Measurements from ENCODE around the gene RGPD5.
"Not testable (repeated sequence)": the region's sequence is repeated elsewhere in the genome, so short reads cannot be mapped to it uniquely, and the experiment has no call there.

Gene RGPD5

DNA sequence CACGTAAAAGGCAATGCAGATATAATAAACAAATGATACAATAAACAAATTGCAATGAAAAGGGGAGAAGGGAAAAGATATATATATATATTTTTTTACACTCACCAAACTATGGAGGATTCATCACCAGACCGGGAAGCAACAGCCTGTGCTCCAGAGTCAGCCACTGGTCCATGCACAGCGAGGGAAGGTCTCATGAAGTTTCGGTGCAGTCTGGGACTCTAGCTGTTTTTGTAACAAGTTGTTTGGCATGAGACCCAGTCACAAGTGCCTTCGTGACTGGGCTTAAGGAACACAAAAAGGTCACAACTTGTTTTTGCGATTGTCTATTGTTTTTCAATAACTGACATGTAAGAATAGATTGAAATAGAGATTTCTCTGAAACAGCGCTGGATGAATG lies 99.6 kb downstream of the RGPD5 start:
- DNase-seq (ENCODE audit: low spot score): not testable (repeated sequence)

DNA sequence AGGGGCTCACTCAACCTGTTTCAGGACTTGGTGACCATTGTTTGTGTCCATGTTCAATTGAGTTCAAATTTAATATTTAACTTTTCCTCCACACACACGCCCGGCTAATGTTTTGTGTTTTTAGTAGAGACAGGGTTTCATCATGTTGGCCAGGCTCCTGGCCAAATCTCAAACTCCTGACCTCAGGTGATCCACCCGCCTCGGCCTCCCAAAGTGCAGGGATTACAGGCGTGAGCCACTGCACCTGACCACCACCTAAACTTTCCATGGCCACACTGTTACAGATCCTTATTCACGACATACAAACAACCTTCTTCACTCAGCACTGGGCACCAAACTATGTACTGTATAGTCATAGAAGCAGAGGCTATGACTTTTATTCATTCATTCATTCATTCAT lies 100.0 kb downstream of the RGPD5 start:
- DNase-seq (ENCODE audit: low spot score): not testable (repeated sequence)

DNA sequence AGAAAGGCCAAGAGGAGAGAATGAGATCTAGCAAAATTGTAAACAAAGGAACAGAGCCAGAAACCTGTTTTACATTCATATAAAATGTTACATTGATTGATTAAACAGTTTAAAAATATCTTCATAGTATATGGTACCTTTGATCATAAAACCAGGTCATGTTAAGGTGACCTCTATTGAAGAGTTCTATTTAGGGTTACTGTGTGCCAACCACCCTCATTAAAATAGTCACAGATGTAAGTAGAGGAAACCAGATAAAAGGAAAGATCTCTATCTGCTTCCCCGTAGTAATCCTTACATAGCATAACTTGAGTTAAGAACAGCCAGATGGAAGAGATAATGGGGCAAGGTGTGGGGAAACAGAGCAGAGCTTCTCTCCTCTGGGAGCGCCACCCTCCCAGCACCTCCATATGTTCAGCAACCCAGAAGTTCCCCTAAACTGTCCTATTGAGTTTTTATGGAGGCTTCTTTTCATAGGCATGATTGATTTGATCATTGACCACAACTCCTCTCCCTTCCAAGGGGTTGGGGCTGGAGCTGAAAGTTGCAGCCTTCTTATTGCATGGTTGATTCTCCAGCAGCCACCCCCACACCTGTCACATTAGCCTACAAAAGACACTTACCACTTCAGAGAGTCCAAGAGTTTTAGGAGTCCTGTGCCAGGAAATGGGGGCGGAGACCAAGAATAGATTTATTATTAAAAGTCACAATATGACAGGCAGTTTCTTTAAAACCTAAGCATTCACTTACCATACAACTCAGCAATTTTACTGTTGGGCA lies 101.2 kb downstream of the RGPD5 start:
- DNase-seq (ENCODE audit: low spot score): not testable (repeated sequence)

DNA sequence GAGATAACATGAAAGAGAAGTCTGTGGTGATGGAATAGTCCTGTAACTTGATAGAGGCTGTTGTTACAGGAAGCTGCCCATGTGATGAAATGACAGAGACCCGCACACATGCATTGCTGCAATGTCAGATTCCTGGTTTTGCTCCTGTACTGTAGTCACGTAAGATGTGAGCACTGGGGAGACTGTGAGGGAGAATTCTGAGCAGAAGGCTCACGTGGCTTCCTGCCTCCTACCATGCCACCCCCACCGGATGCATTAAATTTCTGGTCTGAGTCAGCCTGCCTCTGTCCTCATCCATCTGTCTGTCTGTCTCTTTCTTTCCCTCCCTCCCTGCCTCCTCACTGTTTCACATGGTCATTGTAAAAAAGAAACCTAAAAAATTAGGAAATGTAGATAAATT lies 102.1 kb downstream of the RGPD5 start:
- not testable (repeated sequence) for DNase-seq (ENCODE audit: low spot score)

DNA sequence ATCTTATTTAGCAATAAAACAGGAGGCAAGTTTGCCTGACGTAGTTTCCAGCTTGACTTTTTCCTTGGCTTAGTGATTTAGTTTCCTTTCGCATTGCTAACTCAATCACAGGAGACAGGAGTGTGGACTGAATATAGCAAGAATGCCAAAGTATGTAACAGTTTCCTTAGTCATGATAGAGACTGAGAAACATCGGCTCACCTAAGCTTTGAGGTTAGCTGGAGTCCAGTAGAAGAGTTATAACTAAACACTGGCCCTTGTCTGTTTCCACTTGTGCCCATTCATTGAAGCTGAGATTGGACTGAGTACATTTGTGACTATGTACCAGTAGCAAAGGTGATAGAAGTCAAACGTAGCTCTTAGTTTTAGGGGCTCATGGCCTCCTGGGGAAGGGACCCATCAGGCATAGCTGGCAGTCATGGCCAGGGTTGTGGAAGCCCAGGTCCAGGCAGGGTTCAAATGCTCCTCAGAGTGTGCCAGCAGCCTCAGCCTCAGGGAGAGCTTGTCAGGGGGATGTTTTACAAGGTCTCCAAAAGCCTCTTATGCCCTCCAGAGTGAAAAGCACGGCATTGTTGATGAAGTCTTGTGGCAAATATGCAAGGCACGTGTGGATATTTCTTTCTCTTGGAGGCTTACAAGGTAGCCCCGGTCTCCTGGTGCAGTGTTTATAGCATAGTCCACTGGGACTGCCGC lies 103.8 kb downstream of the RGPD5 start:
- not testable (repeated sequence) for DNase-seq (ENCODE audit: low spot score)

DNA sequence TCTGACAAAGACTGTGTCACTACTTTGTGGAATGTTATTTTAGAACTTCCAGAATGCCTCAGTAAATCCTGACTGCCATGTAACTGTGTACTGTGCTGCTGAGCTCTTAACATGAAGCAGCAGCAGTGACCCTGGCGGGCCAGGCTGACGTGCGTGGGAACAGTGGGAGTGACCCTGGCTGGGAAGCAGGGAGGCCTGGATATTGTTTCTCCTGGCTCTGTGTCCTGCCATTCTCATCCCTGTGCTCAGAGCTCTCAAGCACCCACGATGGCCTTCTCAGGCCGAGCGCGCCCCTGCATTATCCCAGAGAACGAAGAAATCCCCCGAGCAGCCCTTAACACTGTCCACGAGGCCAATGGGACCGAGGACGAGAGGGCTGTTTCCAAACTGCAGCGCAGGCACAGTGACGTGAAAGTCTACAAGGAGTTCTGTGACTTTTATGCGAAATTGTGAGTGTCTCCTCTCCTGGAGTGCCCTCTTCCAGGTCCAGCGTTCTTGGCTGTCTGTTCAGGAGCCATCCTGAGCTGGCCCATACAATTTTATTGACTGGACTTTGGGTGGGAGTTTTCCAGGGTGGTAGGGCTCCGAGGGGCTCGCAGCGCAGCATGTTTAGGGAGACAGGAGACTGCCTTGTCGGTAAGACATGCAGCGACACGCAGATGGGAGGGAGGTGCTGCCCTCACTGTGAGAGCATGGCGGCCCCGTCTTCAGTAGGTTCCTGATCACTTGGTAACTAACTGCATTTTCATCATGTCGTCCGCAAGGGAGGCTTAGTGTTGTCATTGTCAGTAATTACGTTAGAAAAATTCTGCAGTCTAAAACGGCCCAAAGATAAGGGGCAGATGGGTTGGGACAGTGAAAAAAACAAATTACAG lies 104.6 kb downstream of the RGPD5 start, which contains the start of gene LIMS3:
LIMS3 (plus strand) TSS at position 227 of the 875 bp plus-strand sequence; CDS start at position 268, 41 bp downstream.
- DNase-seq (ENCODE audit: low spot score): not testable (repeated sequence)

DNA sequence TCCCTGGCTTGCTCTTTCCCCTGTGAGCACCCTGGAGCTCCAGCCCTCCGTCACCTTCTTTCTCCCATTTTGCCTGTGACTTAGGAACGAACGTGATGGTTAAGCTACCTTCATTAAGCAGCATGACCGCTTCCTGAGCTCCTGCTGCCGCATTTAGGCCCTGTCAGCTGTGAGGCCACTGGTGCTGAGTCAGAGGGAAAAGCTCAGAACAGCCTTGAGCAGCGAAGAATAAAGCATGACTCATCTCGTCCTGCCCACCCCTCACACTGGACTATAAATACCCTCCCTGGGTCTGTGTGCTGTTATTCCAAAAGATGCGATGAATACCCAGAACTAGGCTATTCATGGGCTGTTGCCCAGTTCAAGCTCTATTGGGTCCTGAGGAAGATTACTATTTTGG lies 111.7 kb downstream of the RGPD5 start:
- not testable (repeated sequence) for DNase-seq (ENCODE audit: low spot score)
